Tibial artery (tissue), 4 donors: Measurements from ENCODE around the gene ANKZF1.

Experiments used
- DNase-seq, 2 donors: peaks; one replicate each; pipeline ENCODE4 v3.0.0-alpha.2; 2019
- H3K27ac ChIP-seq, 2 donors: fragments of 200-600 bp; sonication (generic) in 1 of 2; 1 replicate in 1 of 2; 2 replicates in 1 of 2; pipeline ENCODE4 v1.5.1; 2018 to 2019; ENCODE audit warnings: mild to moderate bottlenecking in 1 of 2
- H3K27me3 ChIP-seq, 2 donors: fragments of 200-600 bp; sonication (generic) in 1 of 2; one replicate each; pipeline versions ENCODE4 v1.5.1 to v1.6.0; 2016 to 2019
- H3K36me3 ChIP-seq, 3 donors: fragments of 200-600 bp; sonication (generic) in 2 of 3; one replicate each; pipeline ENCODE4 v1.5.1; 2016 to 2019; ENCODE audit warnings: mild to moderate bottlenecking in 2 of 3
- H3K4me1 ChIP-seq, 4 donors: fragments of 200-600 bp; sonication (generic) in 2 of 4; 1 replicate in 3 of 4; 2 replicates in 1 of 4; pipeline ENCODE4 v1.5.1; 2016 to 2019
- H3K4me3 ChIP-seq, 2 donors: fragments of 200-600 bp; sonication (generic) in 1 of 2; 1 replicate in 1 of 2; 2 replicates in 1 of 2; pipeline ENCODE4 v1.5.1; 2018 to 2019; ENCODE audit warnings: mild to moderate bottlenecking in 2 of 2
- H3K9me3 ChIP-seq, 3 donors: fragments of 200-600 bp; sonication (generic) in 1 of 3; one replicate each; pipeline ENCODE4 v1.5.1; 2016 to 2019
- intact Hi-C: fragments of 100-400 bp; cut with DNase I; formaldehyde crosslinking; loops from one replicate; pipeline ENCODE4 v1.15.0; 2023; ENCODE audit warnings: low total_unique reads
- TF ChIP-seq, protein P1 (sequence below), 2 experiments: fragments of 200-600 bp in 1 of 2; fragments of 450-650 bp in 1 of 2; IDR thresholded peaks; one replicate each; pipeline ENCODE4 v1.5.1; 2017 to 2019; ENCODE audit warnings: antibody characterized with exemption in 2 of 2, mild to moderate bottlenecking in 1 of 2, moderate library complexity in 1 of 2

The ANKZF1 gene

DNA sequence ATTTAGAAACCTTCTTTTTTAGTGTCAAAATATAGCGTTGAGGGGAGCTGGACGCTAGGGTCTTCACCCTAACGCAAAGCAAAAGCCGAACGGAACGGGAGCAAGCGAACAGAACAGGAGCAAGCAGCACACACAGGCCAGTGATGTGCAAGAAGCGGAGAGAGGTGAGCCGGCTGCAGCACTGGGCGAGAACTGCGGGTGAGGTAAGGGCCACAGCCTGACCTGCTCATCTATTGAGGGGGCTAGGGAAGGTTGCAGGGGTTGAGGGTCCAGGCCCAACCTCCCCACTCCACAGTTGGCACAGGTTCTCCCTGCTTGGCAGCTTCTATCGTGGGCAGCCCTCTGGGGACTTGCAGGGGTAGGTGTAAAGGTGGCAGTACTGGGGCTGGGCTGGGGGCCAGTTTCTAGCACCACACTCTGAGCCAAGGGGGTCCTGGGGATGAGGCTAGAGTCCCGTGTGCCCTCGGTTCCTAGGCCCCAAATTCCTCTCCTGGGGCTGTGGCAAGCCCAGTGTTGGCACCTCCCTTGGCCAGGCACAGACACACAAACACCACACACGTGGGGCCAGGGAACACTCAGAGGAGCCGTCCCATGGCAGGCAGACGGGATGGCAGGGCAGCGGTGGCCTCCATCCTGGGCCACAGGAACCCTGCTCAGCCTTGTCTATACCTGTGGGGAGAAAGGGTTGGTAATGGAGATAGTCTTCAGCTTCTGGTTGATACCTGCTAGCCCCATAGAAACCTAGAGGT lies 9.6 kb upstream of the ANKZF1 start:
- no peaks in the 10 kb centered on the region for H3K27me3 ChIP-seq
- intact Hi-C loops, result loop anchor here (5.0 to 10.0 kb wide), 2 partner anchors 43 to 75 kb away; partner anchors contain the start of genes CNPPD1 and RETREG2
- H3K4me1 ChIP-seq, result peaks cover 5 to 41% (median 31%) of the 10 kb centered on the region in 4 donors
- H3K27ac ChIP-seq, result peak overlapping the region; percentile 88 to 89
- DNase-seq, result no peak
- H3K36me3 ChIP-seq, result peaks cover 50 to 68% (median 59%) of the 10 kb centered on the region in 3 donors
- H3K9me3 ChIP-seq, result no peaks in the 10 kb centered on the region
- H3K4me3 ChIP-seq, result peak overlapping the region in 1 of 2 donors; percentile 60
- TF ChIP-seq, protein P1, sequence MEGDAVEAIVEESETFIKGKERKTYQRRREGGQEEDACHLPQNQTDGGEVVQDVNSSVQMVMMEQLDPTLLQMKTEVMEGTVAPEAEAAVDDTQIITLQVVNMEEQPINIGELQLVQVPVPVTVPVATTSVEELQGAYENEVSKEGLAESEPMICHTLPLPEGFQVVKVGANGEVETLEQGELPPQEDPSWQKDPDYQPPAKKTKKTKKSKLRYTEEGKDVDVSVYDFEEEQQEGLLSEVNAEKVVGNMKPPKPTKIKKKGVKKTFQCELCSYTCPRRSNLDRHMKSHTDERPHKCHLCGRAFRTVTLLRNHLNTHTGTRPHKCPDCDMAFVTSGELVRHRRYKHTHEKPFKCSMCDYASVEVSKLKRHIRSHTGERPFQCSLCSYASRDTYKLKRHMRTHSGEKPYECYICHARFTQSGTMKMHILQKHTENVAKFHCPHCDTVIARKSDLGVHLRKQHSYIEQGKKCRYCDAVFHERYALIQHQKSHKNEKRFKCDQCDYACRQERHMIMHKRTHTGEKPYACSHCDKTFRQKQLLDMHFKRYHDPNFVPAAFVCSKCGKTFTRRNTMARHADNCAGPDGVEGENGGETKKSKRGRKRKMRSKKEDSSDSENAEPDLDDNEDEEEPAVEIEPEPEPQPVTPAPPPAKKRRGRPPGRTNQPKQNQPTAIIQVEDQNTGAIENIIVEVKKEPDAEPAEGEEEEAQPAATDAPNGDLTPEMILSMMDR (IDR thresholded peaks at IDR 0.05), result no peak

DNA sequence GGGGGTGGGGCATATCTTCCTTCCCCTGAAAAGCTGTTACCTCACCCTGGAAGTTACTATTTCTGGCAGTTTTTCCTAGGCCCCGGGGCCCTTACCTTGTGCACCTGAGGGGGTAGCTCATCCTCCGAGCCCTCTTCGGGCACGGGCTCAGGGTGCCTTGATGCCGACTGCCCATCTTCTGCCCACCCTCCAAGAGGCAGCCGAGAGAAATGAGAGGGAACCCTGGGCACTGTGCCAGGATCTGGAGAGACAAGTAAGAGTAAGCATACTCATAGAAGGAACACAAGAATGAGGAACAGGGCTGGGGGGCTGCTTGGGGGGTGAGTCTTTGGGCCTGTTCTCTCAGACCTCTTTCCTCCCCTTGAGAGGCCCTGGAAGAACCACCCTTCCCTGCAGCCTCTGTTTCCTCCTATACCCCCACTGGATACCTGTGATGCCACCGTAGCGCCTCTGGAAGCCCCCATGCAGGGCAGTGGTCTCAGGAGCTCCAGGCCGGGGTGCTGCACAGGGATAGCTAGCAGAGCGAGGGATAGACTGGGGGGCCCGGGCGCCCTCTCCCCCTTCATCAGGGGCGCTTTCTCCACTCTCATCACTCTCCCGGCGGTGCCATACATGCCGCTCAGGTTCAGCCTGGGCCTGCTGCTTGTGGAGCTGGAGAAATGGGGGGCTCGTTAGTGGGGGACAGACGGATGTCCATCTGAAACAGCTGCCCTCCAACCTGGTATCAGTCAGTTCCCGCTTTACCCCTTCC lies 8.8 kb upstream of the ANKZF1 start:
- no peak overlapping the region for H3K4me3 ChIP-seq
- H3K4me1 ChIP-seq, result peaks cover 5 to 45% (median 30%) of the 10 kb centered on the region in 4 donors
- no peak for DNase-seq
- intact Hi-C loops, result loop anchor here (10.0 kb wide), 1 partner anchor 74 kb away; no protein-coding TSS in a partner anchor
- H3K36me3 ChIP-seq, result peaks cover 57 to 68% (median 61%) of the 10 kb centered on the region in 3 donors
- H3K27me3 ChIP-seq, result no peaks in the 10 kb centered on the region
- peak overlapping the region in 1 of 2 donors; percentile 88 for H3K27ac ChIP-seq
- H3K9me3 ChIP-seq, result no peaks in the 10 kb centered on the region
- TF ChIP-seq, protein P1 (IDR thresholded peaks at IDR 0.05), result no peak

DNA sequence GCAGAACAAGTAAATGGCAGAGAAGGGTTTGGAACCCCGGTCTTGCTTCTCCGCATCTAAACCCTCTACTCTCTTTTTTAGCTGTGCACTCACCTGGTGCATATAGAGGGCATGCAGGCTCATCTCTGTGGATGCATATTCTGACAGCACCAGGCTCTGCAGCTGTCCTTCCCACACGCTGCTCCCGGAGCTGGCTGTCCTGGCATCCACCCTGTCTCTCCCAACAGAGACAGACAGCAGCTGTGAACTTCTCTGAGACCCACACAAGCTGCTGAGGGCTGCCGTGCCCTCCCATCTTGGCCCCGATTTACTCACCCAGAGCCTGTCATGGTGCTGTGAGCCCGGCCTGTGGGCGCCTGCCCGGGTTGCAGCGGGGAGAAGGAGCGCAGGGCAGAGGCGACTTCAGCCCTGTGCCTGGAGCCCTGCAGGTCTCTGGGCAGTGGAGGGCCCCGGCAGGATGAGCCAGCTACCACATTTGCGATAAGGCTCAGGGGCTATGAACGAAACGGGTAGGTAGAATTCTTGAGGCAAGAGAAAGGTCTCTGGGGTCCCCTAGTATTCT lies 7.6 kb upstream of the ANKZF1 start:
- TF ChIP-seq, protein P1 (IDR thresholded peaks at IDR 0.05), result no peak
- Histone ChIP-seq H3K4me1 (peaks cover 5 to 37% (median 22%) of the 10 kb centered on the region in 4 donors), H3K4me3 (no peak overlapping the region), H3K27me3 (no peaks in the 10 kb centered on the region), H3K27ac (no peak overlapping the region), H3K9me3 (no peaks in the 10 kb centered on the region), H3K36me3 (peaks cover 58 to 75% (median 70%) of the 10 kb centered on the region in 3 donors)
- DNase-seq, result no peak
- intact Hi-C loops, result loop anchor here (10.0 kb wide), 1 partner anchor 73 kb away; no protein-coding TSS in a partner anchor

- no peak for DNase-seq
- Histone ChIP-seq H3K4me3 (no peak overlapping the region), H3K9me3 (no peaks in the 10 kb centered on the region), H3K27ac (no peak overlapping the region), H3K36me3 (peaks cover 58 to 77% (median 74%) of the 10 kb centered on the region in 3 donors), H3K4me1 (peaks cover 5 to 39% (median 28%) of the 10 kb centered on the region in 4 donors), H3K27me3 (no peaks in the 10 kb centered on the region)
- intact Hi-C loops, result loop anchor here (10.0 kb wide), 1 partner anchor 71 kb away; no protein-coding TSS in a partner anchor
- TF ChIP-seq, protein P1 (IDR thresholded peaks at IDR 0.05), result no peak
These were observed 5.6 kb upstream of the ANKZF1 start for GRCh38 chr2:219223831-219224610.

GRCh38 chr2:219225350-219225749 lies 4.3 kb upstream of the ANKZF1 start:
- intact Hi-C loops, result loop anchor here (10.0 kb wide), 1 partner anchor 69 kb away; no protein-coding TSS in a partner anchor
- H3K4me3 ChIP-seq, result no peak overlapping the region
- H3K9me3 ChIP-seq, result no peaks in the 10 kb centered on the region
- no peak for DNase-seq
- TF ChIP-seq, protein P1 (IDR thresholded peaks at IDR 0.05), result no peak
- no peaks in the 10 kb centered on the region for H3K27me3 ChIP-seq
- H3K36me3 ChIP-seq, result peaks cover 54 to 71% (median 69%) of the 10 kb centered on the region in 3 donors
- H3K4me1 ChIP-seq, result peaks cover 0 to 30% (median 17%) of the 10 kb centered on the region in 4 donors
- H3K27ac ChIP-seq, result no peak overlapping the region
